ENCODE data around the gene DNAJC15. TPM values are rescaled to one million over a fixed set of nuclear protein-coding genes. Genes with fewer than 3 reads are reported as not detected.
"Not testable (repeated sequence)": the region's sequence is repeated elsewhere in the genome, so short reads cannot be mapped to it uniquely, and the experiment has no call there.

The DNAJC15 gene
- polyA plus RNA-seq, 1 donor = 26.7 TPM

DNA sequence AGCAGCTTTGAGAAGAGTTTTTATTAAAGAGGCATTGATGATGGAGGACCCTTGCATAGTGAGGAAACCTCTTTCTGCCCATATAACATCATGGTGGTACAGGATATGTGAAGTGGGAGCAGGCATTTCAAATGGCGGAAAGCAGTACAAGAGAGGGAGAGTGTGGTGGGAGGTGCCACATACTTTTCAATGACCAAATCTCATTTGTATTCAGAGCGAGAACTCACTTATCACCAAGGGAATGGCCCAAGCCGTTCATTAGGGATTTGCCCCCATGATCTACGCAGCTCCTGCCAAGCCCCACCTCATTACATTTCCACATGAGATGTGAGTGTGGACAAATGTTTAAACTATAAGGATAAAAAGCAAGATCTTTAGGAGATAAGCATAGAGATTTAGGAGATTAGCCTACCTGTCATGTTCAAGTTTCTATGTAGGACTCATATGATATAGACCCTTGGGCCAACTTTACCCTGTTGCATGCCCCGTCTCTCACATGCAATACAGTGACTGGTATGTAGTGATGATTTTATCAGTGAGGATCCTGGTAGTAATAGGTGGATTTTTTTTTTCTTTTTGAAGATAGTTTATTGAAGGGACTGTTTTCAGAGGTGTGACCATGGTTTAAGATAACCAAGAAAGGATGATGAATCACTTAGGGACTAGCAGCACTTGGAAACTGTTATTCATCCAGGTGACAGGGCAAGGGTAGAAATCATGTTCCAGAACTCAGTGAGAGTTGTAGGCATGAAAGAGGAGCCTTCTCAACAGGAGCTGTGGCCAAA lies 38.3 kb downstream of the DNAJC15 start:
- Histone ChIP-seq H3K27me3 (ENCODE audit: control insufficient read depth, insufficient read depth, low read length) (no peaks in the 10 kb centered on the region), H3K4me3 (ENCODE audit: low read length) (no peak overlapping the region), H3K9me3 (ENCODE audit: control insufficient read depth, low read depth, low read length) (no peaks in the 10 kb centered on the region), H3K4me1 (ENCODE audit: control insufficient read depth, insufficient read depth, low read length) (peaks cover 4% of the 10 kb centered on the region), H3K27ac (ENCODE audit: low read length) (no peak overlapping the region), H3K36me3 (ENCODE audit: control insufficient read depth, insufficient read depth, low read length) (peaks cover 8% of the 10 kb centered on the region)
- no peak for DNase-seq
- no CpG with 5 or more reads among the region's 5 CpGs for WGBS (ENCODE audit: insufficient coverage, low lambda C conversion rate)

DNA sequence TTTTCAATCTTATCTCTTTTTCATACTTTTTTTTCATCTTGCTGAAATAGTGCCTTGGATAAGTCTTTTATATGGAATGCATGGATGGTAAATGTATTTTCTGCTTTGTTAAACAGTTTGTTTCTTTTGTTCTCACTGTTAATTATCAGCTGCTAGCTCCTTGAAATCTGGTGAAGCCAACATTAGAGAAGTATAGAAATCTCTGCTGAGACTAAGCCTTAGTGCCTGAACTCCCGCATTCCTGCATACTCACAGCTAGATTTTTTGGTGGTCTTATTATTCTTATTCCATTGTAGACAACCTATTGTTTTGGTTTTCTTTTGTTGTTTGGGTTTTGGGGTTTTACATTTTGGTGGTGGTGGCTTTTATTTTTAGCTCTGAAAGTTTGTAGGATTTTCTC lies 48.4 kb downstream of the DNAJC15 start:
- H3K4me1 ChIP-seq (ENCODE audit: control insufficient read depth, insufficient read depth, low read length) = no peaks in the 10 kb centered on the region
- no peak overlapping the region for H3K4me3 ChIP-seq (ENCODE audit: low read length)
- H3K27me3 ChIP-seq (ENCODE audit: control insufficient read depth, insufficient read depth, low read length) = no peaks in the 10 kb centered on the region
- no peaks in the 10 kb centered on the region for H3K9me3 ChIP-seq (ENCODE audit: control insufficient read depth, low read depth, low read length)
- no peak for DNase-seq
- H3K27ac ChIP-seq (ENCODE audit: low read length) = no peak overlapping the region
- H3K36me3 ChIP-seq (ENCODE audit: control insufficient read depth, insufficient read depth, low read length) = peaks cover 4% of the 10 kb centered on the region
- 100% methylated on average over 1 of the region's 1 CpG for WGBS (ENCODE audit: insufficient coverage, low lambda C conversion rate)

DNA sequence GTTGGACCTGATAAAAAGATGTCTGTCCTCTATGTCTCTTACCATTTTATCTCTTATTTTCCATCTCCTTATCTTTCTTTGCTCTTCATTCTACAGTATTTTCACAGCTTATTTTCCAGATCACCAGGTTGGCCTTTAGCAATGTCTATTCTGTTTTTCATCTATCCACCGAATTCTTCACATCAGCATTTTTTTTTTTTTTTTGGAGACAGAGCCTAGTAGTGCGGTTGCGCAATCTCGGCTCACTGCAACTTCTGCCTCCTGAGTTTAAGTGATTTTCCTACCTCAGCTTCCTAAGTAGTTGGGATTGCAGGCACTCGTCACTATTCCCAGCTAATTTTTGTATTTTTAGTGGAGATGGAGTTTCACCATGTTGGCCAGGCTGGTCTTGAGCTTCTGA lies 49.0 kb downstream of the DNAJC15 start:
- DNase-seq = no peak
- Histone ChIP-seq H3K4me1 (ENCODE audit: control insufficient read depth, insufficient read depth, low read length) (no peaks in the 10 kb centered on the region), H3K9me3 (ENCODE audit: control insufficient read depth, low read depth, low read length) (no peaks in the 10 kb centered on the region), H3K27me3 (ENCODE audit: control insufficient read depth, insufficient read depth, low read length) (no peaks in the 10 kb centered on the region), H3K36me3 (ENCODE audit: control insufficient read depth, insufficient read depth, low read length) (peaks cover 4% of the 10 kb centered on the region), H3K4me3 (ENCODE audit: low read length) (no peak overlapping the region), H3K27ac (ENCODE audit: low read length) (no peak overlapping the region)
- WGBS (ENCODE audit: insufficient coverage, low lambda C conversion rate) = 100% methylated on average over 1 of the region's 5 CpGs

DNA sequence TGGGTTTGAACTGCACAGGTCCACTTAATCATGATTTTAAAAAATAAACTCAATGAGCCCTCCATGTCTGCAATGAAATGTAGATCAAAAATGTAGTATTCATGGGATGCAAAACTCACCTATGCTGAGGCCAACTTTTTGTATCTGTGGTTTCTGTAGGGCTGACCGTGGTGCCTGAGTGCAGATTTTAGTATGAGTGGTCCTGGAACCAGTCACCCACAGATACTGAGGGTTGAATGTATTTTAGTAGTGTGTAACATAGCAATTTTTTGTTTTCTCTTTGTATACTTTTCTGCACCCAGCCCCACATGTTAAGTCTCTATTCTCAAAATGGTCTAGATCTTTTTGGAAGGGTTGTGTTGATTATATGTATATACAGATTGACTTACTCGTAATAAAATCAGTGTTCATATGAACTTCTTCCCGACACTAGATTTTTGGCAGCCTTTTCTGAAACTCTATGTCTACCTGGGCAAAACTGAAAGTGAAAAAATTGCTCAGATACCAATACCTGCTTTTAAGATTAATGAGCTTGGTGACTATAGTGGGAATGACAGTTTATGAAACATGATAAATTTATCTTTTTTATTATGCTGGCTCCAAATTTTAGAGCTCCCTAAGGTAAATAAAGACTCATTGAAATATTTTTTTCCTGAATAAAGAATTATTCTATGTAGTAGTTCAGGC lies 51.6 kb downstream of the DNAJC15 start:
- H3K4me1 ChIP-seq (ENCODE audit: control insufficient read depth, insufficient read depth, low read length) = no peaks in the 10 kb centered on the region

DNA sequence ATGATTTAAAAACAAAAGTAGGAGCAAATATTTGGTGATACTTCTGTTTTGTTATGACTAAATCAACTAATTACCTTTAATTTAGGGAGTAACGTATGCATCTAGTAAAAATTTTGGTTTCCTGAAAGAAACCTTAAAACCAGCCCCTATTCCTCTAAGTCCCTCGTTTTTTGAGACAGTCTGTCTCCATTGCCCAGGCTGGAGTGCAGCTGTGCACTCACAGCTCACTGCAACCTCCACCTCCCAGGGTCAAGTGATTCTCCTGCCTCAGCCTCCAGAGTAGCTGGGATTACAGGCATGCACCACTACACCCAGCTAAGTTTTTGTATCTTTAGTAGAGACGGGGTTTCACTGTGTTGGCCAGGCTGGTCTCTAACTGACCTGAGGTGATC lies 52.1 kb downstream of the DNAJC15 start:
- not testable (repeated sequence) for H3K4me1 ChIP-seq (ENCODE audit: control insufficient read depth, insufficient read depth, low read length); H3K9me3 ChIP-seq (ENCODE audit: control insufficient read depth, low read depth, low read length)
- WGBS (ENCODE audit: insufficient coverage, low lambda C conversion rate) = 83% methylated on average over 1 of the region's 3 CpGs

More for the DNA sequence above, 51.6 kb downstream of the DNAJC15 start:
- no peaks in the 10 kb centered on the region for H3K9me3 ChIP-seq (ENCODE audit: control insufficient read depth, low read depth, low read length)
- H3K27ac ChIP-seq (ENCODE audit: low read length) = no peak overlapping the region
- no peak overlapping the region for H3K4me3 ChIP-seq (ENCODE audit: low read length)
- no CpG with 5 or more reads among the region's 3 CpGs for WGBS (ENCODE audit: insufficient coverage, low lambda C conversion rate)
- no peak for DNase-seq
- H3K27me3 ChIP-seq (ENCODE audit: control insufficient read depth, insufficient read depth, low read length) = no peaks in the 10 kb centered on the region
- H3K36me3 ChIP-seq (ENCODE audit: control insufficient read depth, insufficient read depth, low read length) = peaks cover 2% of the 10 kb centered on the region

DNA sequence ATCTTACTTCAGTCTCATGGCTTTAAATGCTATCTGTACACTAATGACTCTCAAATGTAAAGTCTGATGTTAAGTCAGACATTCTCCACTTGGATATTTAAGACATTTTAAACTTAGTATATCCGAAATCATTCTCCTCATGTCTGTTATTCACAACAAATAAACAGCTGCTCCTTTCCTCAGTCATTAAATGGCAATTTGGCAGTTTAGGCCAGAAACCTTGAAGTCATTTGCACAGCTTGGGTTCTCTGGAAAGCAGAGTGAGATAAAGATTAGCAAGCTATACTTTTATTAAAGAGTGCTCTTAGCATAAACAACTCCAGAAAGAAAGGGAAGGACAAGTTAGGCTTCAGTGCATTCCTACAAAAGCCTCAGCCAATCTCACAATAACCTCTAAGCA lies 53.7 kb downstream of the DNAJC15 start:
- DNase-seq = no peak
- H3K27me3 ChIP-seq (ENCODE audit: control insufficient read depth, insufficient read depth, low read length) = no peaks in the 10 kb centered on the region
- peaks cover 5% of the 10 kb centered on the region for H3K36me3 ChIP-seq (ENCODE audit: control insufficient read depth, insufficient read depth, low read length)
- H3K4me1 ChIP-seq (ENCODE audit: control insufficient read depth, insufficient read depth, low read length) = no peaks in the 10 kb centered on the region
- WGBS (ENCODE audit: insufficient coverage, low lambda C conversion rate) = no CpG with 5 or more reads among the region's 1 CpG
- H3K9me3 ChIP-seq (ENCODE audit: control insufficient read depth, low read depth, low read length) = no peaks in the 10 kb centered on the region
- no peak overlapping the region for H3K4me3 ChIP-seq (ENCODE audit: low read length)
- H3K27ac ChIP-seq (ENCODE audit: low read length) = no peak overlapping the region

More for the DNA sequence above, 52.1 kb downstream of the DNAJC15 start:
- DNase-seq; H3K27ac ChIP-seq (ENCODE audit: low read length); H3K36me3 ChIP-seq (ENCODE audit: control insufficient read depth, insufficient read depth, low read length); H3K27me3 ChIP-seq (ENCODE audit: control insufficient read depth, insufficient read depth, low read length); H3K4me3 ChIP-seq (ENCODE audit: low read length): not testable (repeated sequence)

DNA sequence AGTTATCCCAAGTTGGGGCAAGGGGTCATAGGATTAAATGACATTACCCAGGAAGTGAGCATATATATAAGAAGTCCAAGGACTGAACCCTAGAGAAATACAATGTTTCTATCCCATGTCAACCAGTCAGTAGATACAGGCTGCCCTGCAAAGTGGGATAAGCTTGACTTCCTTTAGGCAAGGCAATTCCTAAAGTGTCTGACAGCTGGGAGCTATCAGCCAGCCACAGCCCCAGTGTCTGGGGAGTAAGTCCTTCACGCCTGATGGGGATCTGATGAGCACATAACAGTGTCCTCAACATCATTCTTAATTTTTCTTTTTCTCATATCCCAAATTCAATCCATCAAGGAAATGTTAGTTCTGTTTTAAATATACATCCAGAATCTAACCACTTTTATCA lies 54.1 kb downstream of the DNAJC15 start:
- Histone ChIP-seq H3K9me3 (ENCODE audit: control insufficient read depth, low read depth, low read length) (no peaks in the 10 kb centered on the region), H3K27me3 (ENCODE audit: control insufficient read depth, insufficient read depth, low read length) (no peaks in the 10 kb centered on the region), H3K27ac (ENCODE audit: low read length) (no peak overlapping the region), H3K4me1 (ENCODE audit: control insufficient read depth, insufficient read depth, low read length) (no peaks in the 10 kb centered on the region), H3K4me3 (ENCODE audit: low read length) (no peak overlapping the region), H3K36me3 (ENCODE audit: control insufficient read depth, insufficient read depth, low read length) (peaks cover 5% of the 10 kb centered on the region)
- WGBS (ENCODE audit: insufficient coverage, low lambda C conversion rate) = no CpG with 5 or more reads among the region's 1 CpG
- no peak for DNase-seq

DNA sequence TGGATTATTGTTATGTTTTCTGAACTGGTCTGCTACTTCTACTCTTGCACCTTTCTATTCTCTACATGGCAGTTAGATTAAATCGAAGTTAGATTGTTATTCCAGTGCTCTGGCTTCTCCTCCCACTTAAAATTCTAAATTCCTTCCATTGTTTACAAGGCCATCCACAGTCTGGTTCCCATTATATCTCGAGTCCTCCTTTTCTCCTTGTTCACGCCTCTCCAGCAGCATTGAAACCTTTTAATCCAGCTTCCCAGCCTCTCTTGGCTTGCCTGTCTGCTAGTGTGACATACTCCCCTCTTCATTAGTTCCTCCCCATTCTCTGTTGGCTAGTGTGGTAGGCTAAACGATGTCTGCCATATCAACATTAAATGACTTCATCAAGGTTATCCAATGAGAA lies 54.5 kb downstream of the DNAJC15 start:
- Histone ChIP-seq H3K9me3 (ENCODE audit: control insufficient read depth, low read depth, low read length) (no peaks in the 10 kb centered on the region), H3K27ac (ENCODE audit: low read length) (no peak overlapping the region), H3K4me3 (ENCODE audit: low read length) (no peak overlapping the region), H3K27me3 (ENCODE audit: control insufficient read depth, insufficient read depth, low read length) (no peaks in the 10 kb centered on the region), H3K4me1 (ENCODE audit: control insufficient read depth, insufficient read depth, low read length) (no peaks in the 10 kb centered on the region), H3K36me3 (ENCODE audit: control insufficient read depth, insufficient read depth, low read length) (peaks cover 5% of the 10 kb centered on the region)
- no peak for DNase-seq
- WGBS (ENCODE audit: insufficient coverage, low lambda C conversion rate) = 71% methylated on average over 2 of the region's 4 CpGs

DNA sequence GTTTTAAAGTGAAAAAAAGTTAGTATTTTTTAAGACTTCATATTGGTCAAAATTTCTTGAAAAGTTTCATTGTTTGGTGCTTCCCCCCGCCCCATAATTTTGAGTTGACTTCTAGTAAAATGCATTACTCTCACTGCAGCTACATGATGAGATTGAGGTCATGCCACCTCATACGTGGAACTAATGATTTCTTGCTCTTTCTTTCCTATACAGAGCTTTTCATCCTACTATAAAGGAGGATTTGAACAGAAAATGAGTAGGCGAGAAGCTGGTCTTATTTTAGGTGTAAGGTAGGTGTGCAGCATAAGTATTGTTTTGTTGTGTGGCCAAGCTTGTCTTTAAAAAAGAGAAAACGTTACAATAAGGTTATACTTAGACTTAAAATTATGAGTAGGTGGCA lies 55.0 kb downstream of the DNAJC15 start:
- Histone ChIP-seq H3K9me3 (ENCODE audit: control insufficient read depth, low read depth, low read length) (no peaks in the 10 kb centered on the region), H3K27me3 (ENCODE audit: control insufficient read depth, insufficient read depth, low read length) (no peaks in the 10 kb centered on the region), H3K4me1 (ENCODE audit: control insufficient read depth, insufficient read depth, low read length) (no peaks in the 10 kb centered on the region), H3K36me3 (ENCODE audit: control insufficient read depth, insufficient read depth, low read length) (peaks cover 5% of the 10 kb centered on the region), H3K27ac (ENCODE audit: low read length) (no peak overlapping the region), H3K4me3 (ENCODE audit: low read length) (no peak overlapping the region)
- DNase-seq = no peak
- WGBS (ENCODE audit: insufficient coverage, low lambda C conversion rate) = 100% methylated on average over 1 of the region's 4 CpGs

DNA sequence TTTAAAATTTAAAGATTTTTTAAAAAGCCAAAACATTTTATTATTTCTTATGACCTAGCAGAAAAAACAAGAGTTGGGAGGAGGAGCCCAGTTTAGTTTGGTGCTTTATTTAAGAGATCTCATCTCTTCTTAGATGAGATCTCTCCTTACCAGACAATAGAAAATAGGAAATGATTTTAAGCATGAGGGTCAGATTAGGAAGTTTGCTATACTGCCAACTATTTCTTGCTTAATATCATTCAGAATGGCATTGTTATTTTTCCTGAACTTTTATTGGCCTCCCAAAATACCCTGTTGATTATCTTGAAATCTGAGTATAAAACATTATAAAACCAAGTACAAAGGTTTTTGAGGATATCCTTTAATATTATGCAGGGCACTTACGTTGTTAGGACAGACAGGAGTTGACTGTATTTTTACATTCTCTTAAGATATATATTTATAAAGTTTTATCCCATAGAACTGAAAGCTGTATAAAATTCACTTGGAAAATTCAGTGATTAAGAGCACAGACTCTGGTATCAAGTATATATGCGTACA lies 56.1 kb downstream of the DNAJC15 start:
- DNase-seq = no peak
- Histone ChIP-seq H3K27me3 (ENCODE audit: control insufficient read depth, insufficient read depth, low read length) (no peaks in the 10 kb centered on the region), H3K27ac (ENCODE audit: low read length) (no peak overlapping the region), H3K36me3 (ENCODE audit: control insufficient read depth, insufficient read depth, low read length) (peaks cover 5% of the 10 kb centered on the region), H3K4me1 (ENCODE audit: control insufficient read depth, insufficient read depth, low read length) (no peaks in the 10 kb centered on the region), H3K9me3 (ENCODE audit: control insufficient read depth, low read depth, low read length) (no peaks in the 10 kb centered on the region), H3K4me3 (ENCODE audit: low read length) (no peak overlapping the region)
- 100% methylated on average over 2 of the region's 2 CpGs for WGBS (ENCODE audit: insufficient coverage, low lambda C conversion rate)
